ENCODE results near the gene CEP112. TPM values are rescaled to one million over a fixed set of nuclear protein-coding genes. Genes with fewer than 3 reads are reported as not detected.

Gene CEP112
- total RNA-seq, 1 experiment from 2014 or later, result 6.1 TPM

DNA sequence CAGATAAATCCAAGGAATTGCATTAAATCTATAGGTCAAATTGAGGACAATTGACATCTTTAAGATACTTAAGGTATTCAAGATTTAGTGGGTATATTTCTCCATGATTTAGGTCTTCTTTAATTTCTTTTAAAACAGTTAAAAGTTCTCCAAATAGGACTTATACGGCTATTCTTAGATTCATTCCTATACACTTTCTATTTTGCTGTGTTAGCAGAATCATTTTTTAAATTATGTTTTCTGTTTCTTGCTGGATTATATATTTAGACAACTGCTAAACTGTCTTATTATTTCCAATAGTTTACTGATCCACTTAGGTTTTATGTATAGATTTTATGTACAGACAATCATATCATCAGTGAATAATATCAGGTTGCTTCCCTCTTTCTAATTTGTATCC is 404.4 kb downstream of the CEP112 start:
- Mint-ChIP-seq H3K4me3 (no peak overlapping the region), H3K4me1 (peaks cover 27% of the 10 kb centered on the region), H3K36me3 (no peaks in the 10 kb centered on the region), H3K27me3 (ENCODE audit: low read depth) (no peaks in the 10 kb centered on the region), H3K9me3 (peaks cover under 1% of the 10 kb centered on the region; the same call in 1 of the 2 replicates), H3K27ac (no peak overlapping the region)
- DNase-seq (ENCODE audit: low spot score) (no peak), ATAC-seq (no peak)
- POLR2A ChIA-PET, result no interaction called here
- CTCF ChIA-PET, result interaction anchor here (2.1 kb wide), 1 partner anchor 10 kb away, joined by 8 read pairs; no protein-coding TSS in a partner anchor
- TF ChIP-seq, protein P1, sequence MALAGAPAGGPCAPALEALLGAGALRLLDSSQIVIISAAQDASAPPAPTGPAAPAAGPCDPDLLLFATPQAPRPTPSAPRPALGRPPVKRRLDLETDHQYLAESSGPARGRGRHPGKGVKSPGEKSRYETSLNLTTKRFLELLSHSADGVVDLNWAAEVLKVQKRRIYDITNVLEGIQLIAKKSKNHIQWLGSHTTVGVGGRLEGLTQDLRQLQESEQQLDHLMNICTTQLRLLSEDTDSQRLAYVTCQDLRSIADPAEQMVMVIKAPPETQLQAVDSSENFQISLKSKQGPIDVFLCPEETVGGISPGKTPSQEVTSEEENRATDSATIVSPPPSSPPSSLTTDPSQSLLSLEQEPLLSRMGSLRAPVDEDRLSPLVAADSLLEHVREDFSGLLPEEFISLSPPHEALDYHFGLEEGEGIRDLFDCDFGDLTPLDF (CRISPR knock-in tag; IDR thresholded peaks at IDR 0.05), result no peak
- TF ChIP-seq, protein P2, sequence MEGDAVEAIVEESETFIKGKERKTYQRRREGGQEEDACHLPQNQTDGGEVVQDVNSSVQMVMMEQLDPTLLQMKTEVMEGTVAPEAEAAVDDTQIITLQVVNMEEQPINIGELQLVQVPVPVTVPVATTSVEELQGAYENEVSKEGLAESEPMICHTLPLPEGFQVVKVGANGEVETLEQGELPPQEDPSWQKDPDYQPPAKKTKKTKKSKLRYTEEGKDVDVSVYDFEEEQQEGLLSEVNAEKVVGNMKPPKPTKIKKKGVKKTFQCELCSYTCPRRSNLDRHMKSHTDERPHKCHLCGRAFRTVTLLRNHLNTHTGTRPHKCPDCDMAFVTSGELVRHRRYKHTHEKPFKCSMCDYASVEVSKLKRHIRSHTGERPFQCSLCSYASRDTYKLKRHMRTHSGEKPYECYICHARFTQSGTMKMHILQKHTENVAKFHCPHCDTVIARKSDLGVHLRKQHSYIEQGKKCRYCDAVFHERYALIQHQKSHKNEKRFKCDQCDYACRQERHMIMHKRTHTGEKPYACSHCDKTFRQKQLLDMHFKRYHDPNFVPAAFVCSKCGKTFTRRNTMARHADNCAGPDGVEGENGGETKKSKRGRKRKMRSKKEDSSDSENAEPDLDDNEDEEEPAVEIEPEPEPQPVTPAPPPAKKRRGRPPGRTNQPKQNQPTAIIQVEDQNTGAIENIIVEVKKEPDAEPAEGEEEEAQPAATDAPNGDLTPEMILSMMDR (IDR thresholded peaks at IDR 0.05), result no peak
- TF ChIP-seq, protein P3, sequence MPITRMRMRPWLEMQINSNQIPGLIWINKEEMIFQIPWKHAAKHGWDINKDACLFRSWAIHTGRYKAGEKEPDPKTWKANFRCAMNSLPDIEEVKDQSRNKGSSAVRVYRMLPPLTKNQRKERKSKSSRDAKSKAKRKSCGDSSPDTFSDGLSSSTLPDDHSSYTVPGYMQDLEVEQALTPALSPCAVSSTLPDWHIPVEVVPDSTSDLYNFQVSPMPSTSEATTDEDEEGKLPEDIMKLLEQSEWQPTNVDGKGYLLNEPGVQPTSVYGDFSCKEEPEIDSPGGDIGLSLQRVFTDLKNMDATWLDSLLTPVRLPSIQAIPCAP (CRISPR knock-in tag; IDR thresholded peaks at IDR 0.05), result no peak
- TF ChIP-seq ZNF263 (CRISPR knock-in tag; IDR thresholded peaks at IDR 0.05; ENCODE audit: low read depth) (no peak), FOXP1 (CRISPR knock-in tag; IDR thresholded peaks at IDR 0.05; ENCODE audit: borderline replicate concordance) (no peak), HMGA2 (CRISPR knock-in tag; IDR thresholded peaks at IDR 0.05) (no peak), TP53 (CRISPR knock-in tag; IDR thresholded peaks at IDR 0.05) (no peak), ZNF138 (CRISPR knock-in tag; conservative IDR thresholded peaks at IDR 0.05) (no peak), ZNF423 (CRISPR knock-in tag; IDR thresholded peaks at IDR 0.05) (no peak), ZNF396 (CRISPR knock-in tag; IDR thresholded peaks at IDR 0.05; ENCODE audit: borderline replicate concordance) (no peak), KAT7 (CRISPR knock-in tag; IDR thresholded peaks at IDR 0.05; ENCODE audit: borderline replicate concordance) (no peak), ZNF232 (CRISPR knock-in tag; IDR thresholded peaks at IDR 0.05) (no peak)

DNA sequence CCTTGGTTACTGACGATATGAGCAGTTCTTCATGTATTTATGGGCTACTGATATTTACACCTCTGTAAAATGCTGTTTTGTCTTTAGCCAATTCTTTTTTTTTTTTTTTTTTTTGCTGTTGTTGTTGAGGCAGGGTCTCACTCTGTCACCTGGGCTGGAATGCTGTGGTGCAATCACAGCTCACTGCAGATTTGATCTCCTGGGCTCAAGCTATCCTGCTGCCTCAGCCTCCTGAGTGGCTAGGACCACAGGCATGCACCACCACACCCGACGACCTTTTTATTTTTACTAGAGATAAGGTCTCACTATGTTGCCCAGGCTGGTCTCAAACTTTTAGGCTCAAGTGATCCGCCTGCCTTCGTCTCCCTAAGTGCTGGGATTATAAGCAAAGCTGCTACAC is 405.5 kb downstream of the CEP112 start:
- Mint-ChIP-seq H3K4me1 (peaks cover 21% of the 10 kb centered on the region), H3K27me3 (ENCODE audit: low read depth) (no peaks in the 10 kb centered on the region), H3K4me3 (no peak overlapping the region), H3K27ac (no peak overlapping the region), H3K9me3 (peaks cover 11% of the 10 kb centered on the region), H3K36me3 (no peaks in the 10 kb centered on the region)
- DNase-seq (ENCODE audit: low spot score) (no peak), ATAC-seq (no peak)
- POLR2A ChIA-PET, result interaction anchor here (0.6 kb wide), 1 partner anchor 131 kb away, joined by 3 read pairs; no protein-coding TSS in a partner anchor
- CTCF ChIA-PET, result interaction anchor here (0.6 to 2.1 kb wide), 3 partner anchors 9 to 500 kb away, joined by 3 to 8 read pairs (median 4); no protein-coding TSS in a partner anchor
- TF ChIP-seq, protein P4, sequence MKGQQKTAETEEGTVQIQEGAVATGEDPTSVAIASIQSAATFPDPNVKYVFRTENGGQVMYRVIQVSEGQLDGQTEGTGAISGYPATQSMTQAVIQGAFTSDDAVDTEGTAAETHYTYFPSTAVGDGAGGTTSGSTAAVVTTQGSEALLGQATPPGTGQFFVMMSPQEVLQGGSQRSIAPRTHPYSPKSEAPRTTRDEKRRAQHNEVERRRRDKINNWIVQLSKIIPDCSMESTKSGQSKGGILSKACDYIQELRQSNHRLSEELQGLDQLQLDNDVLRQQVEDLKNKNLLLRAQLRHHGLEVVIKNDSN (CRISPR knock-in tag; IDR thresholded peaks at IDR 0.05), result no peak
- no peak for TF ChIP-seq ZNF416 (CRISPR knock-in tag; IDR thresholded peaks at IDR 0.05)
- TF ChIP-seq ZBTB21 (CRISPR knock-in tag; IDR thresholded peaks at IDR 0.05; ENCODE audit: borderline replicate concordance), result no peak
- TF ChIP-seq CREM (CRISPR knock-in tag; IDR thresholded peaks at IDR 0.05), result no peak
- no peak for TF ChIP-seq EMX1 (CRISPR knock-in tag; IDR thresholded peaks at IDR 0.05)

DNA sequence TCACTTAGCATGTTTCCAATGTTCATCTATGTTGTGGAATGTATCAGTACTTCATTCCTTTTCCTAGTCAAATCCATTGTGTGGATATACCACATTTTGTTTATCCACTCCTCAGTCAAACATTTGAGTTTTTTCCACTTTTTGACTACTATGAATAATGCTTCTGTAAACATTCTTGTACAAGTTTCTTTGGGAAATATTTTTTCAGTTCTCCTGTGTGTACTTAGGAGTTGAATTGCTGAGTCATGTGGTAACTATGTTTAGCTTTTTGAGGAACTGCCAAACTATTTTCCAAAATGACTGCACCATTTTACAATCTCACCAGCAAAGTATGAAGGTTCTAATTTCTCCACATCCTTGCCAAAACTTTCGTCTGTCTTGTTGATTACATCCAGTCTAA is 406.8 kb downstream of the CEP112 start:
- TF ChIP-seq, protein P5, sequence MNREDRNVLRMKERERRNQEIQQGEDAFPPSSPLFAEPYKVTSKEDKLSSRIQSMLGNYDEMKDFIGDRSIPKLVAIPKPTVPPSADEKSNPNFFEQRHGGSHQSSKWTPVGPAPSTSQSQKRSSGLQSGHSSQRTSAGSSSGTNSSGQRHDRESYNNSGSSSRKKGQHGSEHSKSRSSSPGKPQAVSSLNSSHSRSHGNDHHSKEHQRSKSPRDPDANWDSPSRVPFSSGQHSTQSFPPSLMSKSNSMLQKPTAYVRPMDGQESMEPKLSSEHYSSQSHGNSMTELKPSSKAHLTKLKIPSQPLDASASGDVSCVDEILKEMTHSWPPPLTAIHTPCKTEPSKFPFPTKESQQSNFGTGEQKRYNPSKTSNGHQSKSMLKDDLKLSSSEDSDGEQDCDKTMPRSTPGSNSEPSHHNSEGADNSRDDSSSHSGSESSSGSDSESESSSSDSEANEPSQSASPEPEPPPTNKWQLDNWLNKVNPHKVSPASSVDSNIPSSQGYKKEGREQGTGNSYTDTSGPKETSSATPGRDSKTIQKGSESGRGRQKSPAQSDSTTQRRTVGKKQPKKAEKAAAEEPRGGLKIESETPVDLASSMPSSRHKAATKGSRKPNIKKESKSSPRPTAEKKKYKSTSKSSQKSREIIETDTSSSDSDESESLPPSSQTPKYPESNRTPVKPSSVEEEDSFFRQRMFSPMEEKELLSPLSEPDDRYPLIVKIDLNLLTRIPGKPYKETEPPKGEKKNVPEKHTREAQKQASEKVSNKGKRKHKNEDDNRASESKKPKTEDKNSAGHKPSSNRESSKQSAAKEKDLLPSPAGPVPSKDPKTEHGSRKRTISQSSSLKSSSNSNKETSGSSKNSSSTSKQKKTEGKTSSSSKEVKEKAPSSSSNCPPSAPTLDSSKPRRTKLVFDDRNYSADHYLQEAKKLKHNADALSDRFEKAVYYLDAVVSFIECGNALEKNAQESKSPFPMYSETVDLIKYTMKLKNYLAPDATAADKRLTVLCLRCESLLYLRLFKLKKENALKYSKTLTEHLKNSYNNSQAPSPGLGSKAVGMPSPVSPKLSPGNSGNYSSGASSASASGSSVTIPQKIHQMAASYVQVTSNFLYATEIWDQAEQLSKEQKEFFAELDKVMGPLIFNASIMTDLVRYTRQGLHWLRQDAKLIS (CRISPR knock-in tag; IDR thresholded peaks at IDR 0.05; ENCODE audit: borderline replicate concordance), result no peak
- TF ChIP-seq JUN (CRISPR knock-in tag; IDR thresholded peaks at IDR 0.05), result no peak
- TF ChIP-seq HMGA2 (CRISPR knock-in tag; IDR thresholded peaks at IDR 0.05), result no peak
- no peak for TF ChIP-seq NR2C2 (CRISPR knock-in tag; IDR thresholded peaks at IDR 0.05)
- TF ChIP-seq, protein P6, sequence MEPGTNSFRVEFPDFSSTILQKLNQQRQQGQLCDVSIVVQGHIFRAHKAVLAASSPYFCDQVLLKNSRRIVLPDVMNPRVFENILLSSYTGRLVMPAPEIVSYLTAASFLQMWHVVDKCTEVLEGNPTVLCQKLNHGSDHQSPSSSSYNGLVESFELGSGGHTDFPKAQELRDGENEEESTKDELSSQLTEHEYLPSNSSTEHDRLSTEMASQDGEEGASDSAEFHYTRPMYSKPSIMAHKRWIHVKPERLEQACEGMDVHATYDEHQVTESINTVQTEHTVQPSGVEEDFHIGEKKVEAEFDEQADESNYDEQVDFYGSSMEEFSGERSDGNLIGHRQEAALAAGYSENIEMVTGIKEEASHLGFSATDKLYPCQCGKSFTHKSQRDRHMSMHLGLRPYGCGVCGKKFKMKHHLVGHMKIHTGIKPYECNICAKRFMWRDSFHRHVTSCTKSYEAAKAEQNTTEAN (CRISPR knock-in tag; IDR thresholded peaks at IDR 0.05), result no peak
- TF ChIP-seq, protein P4 (CRISPR knock-in tag; IDR thresholded peaks at IDR 0.05), result no peak
- POLR2A ChIA-PET, result no interaction called here
- H3K27me3 Mint-ChIP-seq (ENCODE audit: low read depth), result no peaks in the 10 kb centered on the region
- no peak overlapping the region for H3K4me3 Mint-ChIP-seq
- ATAC-seq, result no peak
- no peak for DNase-seq (ENCODE audit: low spot score)
- CTCF ChIA-PET, result interaction anchor here (1.9 kb wide), 1 partner anchor 9 kb away, joined by 5 read pairs; no protein-coding TSS in a partner anchor
- no peak overlapping the region for H3K27ac Mint-ChIP-seq
- H3K36me3 Mint-ChIP-seq, result no peaks in the 10 kb centered on the region
- peaks cover 17% of the 10 kb centered on the region for H3K9me3 Mint-ChIP-seq
- peaks cover 11% of the 10 kb centered on the region for H3K4me1 Mint-ChIP-seq

All from WTC11 (cell line).